GM21447 (cell line): ENCODE results near the gene TTC28.

Experiments
- ATAC-seq: cut with Tn5 transposase; IDR thresholded peaks from one replicate; pipeline ENCODE4 v1.9.1; 2021; ENCODE audit not compliant: unreplicated experiment

The TTC28 gene

GRCh38 chr22:28015676-28016601 is 663.7 kb downstream of the TTC28 start:
- no peak for ATAC-seq

GRCh38 chr22:28015046-28015425 is 664.6 kb downstream of the TTC28 start:
- ATAC-seq = no peak

GRCh38 chr22:28014211-28015045 is 665.2 kb downstream of the TTC28 start:
- no peak for ATAC-seq

- no peak for ATAC-seq
Measured at GRCh38 chr22:28013611-28014010, 666.0 kb downstream of the TTC28 start.

GRCh38 chr22:28012832-28013460 is 666.7 kb downstream of the TTC28 start:
- no peak for ATAC-seq

GRCh38 chr22:28009272-28009827 is 670.3 kb downstream of the TTC28 start:
- no peak for ATAC-seq

- ATAC-seq = no peak
Measured at GRCh38 chr22:28008649-28009048, 671.0 kb downstream of the TTC28 start.

GRCh38 chr22:28008056-28008455 is 671.6 kb downstream of the TTC28 start:
- ATAC-seq = no peak

GRCh38 chr22:28006271-28006670 is 673.4 kb downstream of the TTC28 start:
- no peak for ATAC-seq

- ATAC-seq = no peak
Measured at GRCh38 chr22:28005513-28005912, 674.1 kb downstream of the TTC28 start.

GRCh38 chr22:28004021-28004420 is 675.6 kb downstream of the TTC28 start:
- ATAC-seq = no peak

- no peak for ATAC-seq
Measured at GRCh38 chr22:28002863-28003565, 676.6 kb downstream of the TTC28 start.

GRCh38 chr22:28002181-28002700 is 677.4 kb downstream of the TTC28 start:
- ATAC-seq = no peak

GRCh38 chr22:28001171-28001835 is 678.3 kb downstream of the TTC28 start:
- ATAC-seq = no peak

- no peak for ATAC-seq
Measured at GRCh38 chr22:28000361-28000760, 679.3 kb downstream of the TTC28 start.

GRCh38 chr22:27999876-28000275 is 679.8 kb downstream of the TTC28 start:
- ATAC-seq = no peak

- no peak for ATAC-seq
Measured at GRCh38 chr22:27998511-27999410, 680.9 kb downstream of the TTC28 start.

GRCh38 chr22:27997538-27997937 is 682.1 kb downstream of the TTC28 start:
- ATAC-seq = no peak

- no peak for ATAC-seq
Measured at GRCh38 chr22:27996981-27997380, 682.7 kb downstream of the TTC28 start.
